Esophagus squamous epithelium (tissue), 5 donors: ENCODE results near the gene NIFK. TPM values are rescaled to one million over a fixed set of nuclear protein-coding genes. Genes with fewer than 3 reads are reported as not detected.

Experiments
- DNase-seq: peaks from one replicate; lab custom pipeline; 2025; lab: John Stamatoyannopoulos, UW
- H3K27ac ChIP-seq, 4 donors: fragments of 200-600 bp; sonication (generic); one replicate each; pipeline ENCODE4 v1.5.1; 2016 to 2019; ENCODE audit warnings: mild to moderate bottlenecking in 1 of 4
- H3K27me3 ChIP-seq, 4 donors: fragments of 200-600 bp; sonication (generic); 1 replicate in 3 of 4; 2 replicates in 1 of 4; pipeline versions ENCODE4 v1.5.1 to v1.6.0; 2017 to 2021; ENCODE audit warnings: antibody characterized with exemption in 1 of 4
- H3K36me3 ChIP-seq, 3 donors: fragments of 200-600 bp; sonication (generic); one replicate each; pipeline ENCODE4 v1.5.1; 2016 to 2019
- H3K4me1 ChIP-seq, 3 donors: fragments of 200-600 bp; sonication (generic); one replicate each; pipeline ENCODE4 v1.5.1; 2017 to 2019
- H3K4me3 ChIP-seq, 4 donors: fragments of 200-600 bp; sonication (generic); 1 replicate in 3 of 4; 2 replicates in 1 of 4; pipeline ENCODE4 v1.5.1; 2016 to 2019; ENCODE audit warnings: mild to moderate bottlenecking in 2 of 4, moderate library complexity in 1 of 4
- H3K9me3 ChIP-seq, 3 donors: fragments of 200-600 bp; sonication (generic); one replicate each; pipeline ENCODE4 v1.5.1; 2016 to 2019
- POLR2A ChIP-seq, 4 donors: fragments of 450-650 bp; IDR thresholded peaks; one replicate each; pipeline ENCODE4 v1.6.1; 2017; ENCODE audit warnings: antibody characterized with exemption in 4 of 4, mild to moderate bottlenecking in 4 of 4, moderate library complexity in 3 of 4
- WGBS, 2 donors: methylation state at CpG; one replicate each; pipeline ENCODE4 v1.1.5; 2018; 5-methylcytosine and 5-hydroxymethylcytosine counted together
- intact Hi-C: fragments of 100-400 bp; cut with DNase I; formaldehyde crosslinking; loops from one replicate; pipeline ENCODE4 v1.15.0; 2022
- total RNA-seq, 4 donors: library from RNA; depleted of rRNA; stranded (reverse); fragments of >200 nt; gene quantifications; one replicate each; pipeline ENCODE4 v1.1.0, GENCODE V29; 2016
- TF ChIP-seq, protein P1 (sequence below), 6 experiments: fragments of 450-650 bp in 4 of 6; fragments of 200-600 bp in 2 of 6; sonication (generic) in 2 of 6; IDR thresholded peaks; one replicate each; pipeline ENCODE4 v1.5.1; 2016 to 2019; ENCODE audit warnings: antibody characterized with exemption in 6 of 6, mild to moderate bottlenecking in 4 of 6, moderate library complexity in 4 of 6
- donor health status: DM: yes; HTN: yes; CAD: no.

Gene NIFK
- total RNA-seq, 4 donors from 2014 or later = 40.3 to 79.2 (median 57.1) TPM

GRCh38 chr2:121768143-121768755 lies 31.6 kb upstream of the NIFK start:
- H3K36me3 ChIP-seq = peaks cover 0 to 73% (median 27%) of the 10 kb centered on the region in 3 donors
- 88 to 89% methylated on average over 5 of the region's 5 CpGs for WGBS, 2 donors
- no peaks in the 10 kb centered on the region for H3K27me3 ChIP-seq
- H3K9me3 ChIP-seq = no peaks in the 10 kb centered on the region
- no peaks in the 10 kb centered on the region for H3K4me1 ChIP-seq
- intact Hi-C loops = no loop called here
- DNase-seq = no peak
- TF ChIP-seq, protein P1, sequence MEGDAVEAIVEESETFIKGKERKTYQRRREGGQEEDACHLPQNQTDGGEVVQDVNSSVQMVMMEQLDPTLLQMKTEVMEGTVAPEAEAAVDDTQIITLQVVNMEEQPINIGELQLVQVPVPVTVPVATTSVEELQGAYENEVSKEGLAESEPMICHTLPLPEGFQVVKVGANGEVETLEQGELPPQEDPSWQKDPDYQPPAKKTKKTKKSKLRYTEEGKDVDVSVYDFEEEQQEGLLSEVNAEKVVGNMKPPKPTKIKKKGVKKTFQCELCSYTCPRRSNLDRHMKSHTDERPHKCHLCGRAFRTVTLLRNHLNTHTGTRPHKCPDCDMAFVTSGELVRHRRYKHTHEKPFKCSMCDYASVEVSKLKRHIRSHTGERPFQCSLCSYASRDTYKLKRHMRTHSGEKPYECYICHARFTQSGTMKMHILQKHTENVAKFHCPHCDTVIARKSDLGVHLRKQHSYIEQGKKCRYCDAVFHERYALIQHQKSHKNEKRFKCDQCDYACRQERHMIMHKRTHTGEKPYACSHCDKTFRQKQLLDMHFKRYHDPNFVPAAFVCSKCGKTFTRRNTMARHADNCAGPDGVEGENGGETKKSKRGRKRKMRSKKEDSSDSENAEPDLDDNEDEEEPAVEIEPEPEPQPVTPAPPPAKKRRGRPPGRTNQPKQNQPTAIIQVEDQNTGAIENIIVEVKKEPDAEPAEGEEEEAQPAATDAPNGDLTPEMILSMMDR (IDR thresholded peaks at IDR 0.05) = no peak
- no peak for TF ChIP-seq POLR2A (IDR thresholded peaks at IDR 0.05)
- H3K27ac ChIP-seq = no peak overlapping the region
- H3K4me3 ChIP-seq = no peak overlapping the region

DNA sequence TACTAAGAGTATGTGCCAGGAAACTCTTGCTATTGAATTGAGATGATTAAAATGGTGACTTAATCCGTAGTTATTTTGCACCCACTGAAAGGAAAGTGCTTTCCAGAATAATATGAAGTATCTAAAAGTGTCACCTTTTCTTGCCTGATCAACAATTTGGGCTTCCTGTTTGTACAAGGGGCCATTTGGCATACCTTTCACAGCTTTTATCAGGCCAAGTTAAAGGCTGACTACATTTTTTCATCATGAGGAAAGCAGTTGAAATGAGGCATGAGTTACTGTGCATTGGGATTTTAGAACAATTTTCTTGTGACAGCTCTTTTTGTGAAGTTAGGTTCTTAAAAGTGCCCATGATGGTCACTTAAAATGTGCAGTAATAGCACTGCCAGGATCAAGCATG lies 29.9 kb upstream of the NIFK start:
- TF ChIP-seq POLR2A (IDR thresholded peaks at IDR 0.05) = no peak
- TF ChIP-seq, protein P1 (IDR thresholded peaks at IDR 0.05) = no peak
- H3K36me3 ChIP-seq = peaks cover 0 to 89% (median 37%) of the 10 kb centered on the region in 3 donors
- WGBS, 2 donors = 71 to 72% methylated on average over 1 of the region's 1 CpG

GRCh38 chr2:121764681-121765228 lies 28.1 kb upstream of the NIFK start:
- DNase-seq = no peak
- H3K4me3 ChIP-seq = no peak overlapping the region
- WGBS, 2 donors = 59 to 72% methylated on average over 9 to 10 of the region's 10 CpGs
- intact Hi-C loops = no loop called here
- no peaks in the 10 kb centered on the region for H3K9me3 ChIP-seq
- H3K27me3 ChIP-seq = no peaks in the 10 kb centered on the region
- peaks cover 0 to 100% (median 44%) of the 10 kb centered on the region in 3 donors for H3K36me3 ChIP-seq
- no peak for TF ChIP-seq POLR2A (IDR thresholded peaks at IDR 0.05)
- TF ChIP-seq, protein P1 (IDR thresholded peaks at IDR 0.05) = no peak
- H3K4me1 ChIP-seq = no peaks in the 10 kb centered on the region
- H3K27ac ChIP-seq = no peak overlapping the region

More for the DNA sequence above, 29.9 kb upstream of the NIFK start:
- Histone ChIP-seq H3K27me3 (no peaks in the 10 kb centered on the region), H3K27ac (no peak overlapping the region), H3K4me3 (no peak overlapping the region), H3K4me1 (no peaks in the 10 kb centered on the region), H3K9me3 (no peaks in the 10 kb centered on the region)
- intact Hi-C loops = no loop called here
- no peak for DNase-seq

DNA sequence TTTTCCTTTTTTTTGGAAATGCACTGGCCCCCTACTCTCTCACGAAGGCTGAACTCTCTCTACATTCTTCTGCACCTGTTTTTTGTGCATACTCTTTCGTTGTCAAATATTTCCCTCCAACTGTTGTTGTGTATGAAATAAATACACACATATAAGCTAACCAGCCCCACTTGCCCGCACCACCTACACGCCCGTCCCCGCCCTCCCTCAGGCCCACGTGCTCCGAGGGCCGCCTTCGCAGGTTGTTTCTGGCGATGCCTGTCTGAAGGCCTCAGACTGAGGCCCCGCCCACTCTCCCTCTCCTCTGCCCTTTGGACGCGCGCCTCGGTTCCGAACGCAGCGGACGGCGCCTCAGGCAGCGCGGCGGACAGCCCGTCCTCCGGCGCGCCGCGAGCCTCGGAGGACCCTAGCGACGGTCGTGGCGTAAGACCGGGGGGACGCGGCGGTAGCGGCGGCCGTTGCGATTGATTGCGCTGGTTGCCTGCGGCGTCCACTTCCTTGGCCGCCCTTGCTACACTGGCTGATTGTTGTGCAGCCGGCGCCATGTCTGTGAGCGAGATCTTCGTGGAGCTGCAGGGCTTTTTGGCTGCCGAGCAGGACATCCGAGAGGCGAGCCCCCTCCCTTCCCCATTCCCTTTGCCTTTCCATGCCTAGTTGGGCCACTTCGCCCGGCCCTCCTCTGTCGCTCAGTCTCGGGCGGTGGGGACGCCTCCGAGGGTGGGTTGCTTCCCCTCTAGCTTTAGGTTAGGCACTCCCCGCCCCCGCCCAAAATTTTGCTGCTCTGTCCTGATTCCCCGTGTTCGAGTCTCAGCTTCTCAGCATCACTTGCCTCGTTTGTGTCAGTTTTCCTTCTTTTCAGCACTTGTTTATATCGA lies 18.8 kb upstream of the NIFK start, which contains the start of gene TSN:
Gene TSN, plus strand, starts transcription at position 415 of the 875 bp plus-strand sequence. Its CDS starts 129 bp downstream, at position 544.
- H3K4me1 ChIP-seq = peaks cover 13 to 36% (median 16%) of the 10 kb centered on the region in 3 donors
- peak; percentile 89 for DNase-seq
- peak within 1 kb of the TSS; percentile 79 to 85 (median 82) for H3K27ac ChIP-seq
- no peaks in the 10 kb centered on the region for H3K27me3 ChIP-seq
- WGBS, 2 donors = 0% methylated on average over 16 to 39 of the region's 67 CpGs
- no peaks in the 10 kb centered on the region for H3K9me3 ChIP-seq
- H3K4me3 ChIP-seq = peak within 1 kb of the TSS; percentile 72 to 95 (median 88)
- TF ChIP-seq POLR2A (IDR thresholded peaks at IDR 0.05) = peak in 3 of 4 donors; percentile 48 to 50 (median 48)
- TF ChIP-seq, protein P1 (IDR thresholded peaks at IDR 0.05) = peak in 1 of 6 experiments; percentile 52
- intact Hi-C loops = no loop called here
- peaks cover 0 to 29% (median 7%) of the 10 kb centered on the region in 3 donors for H3K36me3 ChIP-seq
